ENCODE data around the gene SEC22C. TPM values are rescaled to one million over a fixed set of nuclear protein-coding genes. Genes with fewer than 3 reads are reported as not detected.

Gene SEC22C
- total and polyA plus RNA-seq, 2 donors (not counting 1 experiment from before 2014, with no cell fraction given): 19.2 to 44.8 TPM

- Mint-ChIP-seq H3K4me1 (peaks cover 9% of the 10 kb centered on the region), H3K4me3 (no peak overlapping the region), H3K27me3 (no peaks in the 10 kb centered on the region), H3K27ac (no peak overlapping the region), H3K9me3 (ENCODE audit: insufficient read depth) (no peaks in the 10 kb centered on the region)
- Histone ChIP-seq H2AFZ (ENCODE audit: insufficient read depth, low read depth, low read length, poor library complexity, severe bottlenecking) (no peak overlapping the region), H3K9me3 (ENCODE audit: control extremely low read depth in 1 of 3, control insufficient read depth in 2 of 3, insufficient read depth in 1 of 3, low read length in 2 of 3) (no peaks in the 10 kb centered on the region), H3K4me3 (ENCODE audit: control extremely low read depth in 1 of 5, extremely low read depth in 1 of 5, insufficient read depth in 1 of 5, low read depth in 2 of 5, low read length in 4 of 5) (no peak overlapping the region), H3K4me1 (ENCODE audit: control insufficient read depth in 2 of 2, insufficient read depth in 2 of 2, low read length in 2 of 2) (peaks cover 5 to 12% of the 10 kb centered on the region in 2 donors), H3K4me2 (replicated peaks; ENCODE audit: low read depth, low read length, poor library complexity, severe bottlenecking) (no peak overlapping the region), H3K9ac (ENCODE audit: low read length) (no peak overlapping the region), H3K27ac (ENCODE audit: low read length in 2 of 2) (no peak overlapping the region), H4K20me1 (ENCODE audit: control insufficient read depth, insufficient read depth, low read length, poor library complexity, severe bottlenecking) (no peaks in the 10 kb centered on the region), H3K36me3 (replicated peaks in 1 of 2; ENCODE audit: control extremely low read depth in 1 of 2, control insufficient read depth in 1 of 2, extremely low read depth in 1 of 2, insufficient read depth in 2 of 2, low read length in 1 of 2) (no peaks in the 10 kb centered on the region), H3K27me3 (replicated peaks in 1 of 4; ENCODE audit: control extremely low read depth in 1 of 4, control insufficient read depth in 3 of 4, insufficient read depth in 4 of 4, low read length in 3 of 4) (peaks cover 0 to 4% (median 0%) of the 10 kb centered on the region in 4 experiments), H3K79me2 (ENCODE audit: control insufficient read depth, insufficient read depth, low read length) (no peaks in the 10 kb centered on the region)
- intact Hi-C loops (cut with micrococcal nuclease): no loop called here
- ChIA-PET POLR2A (no interaction called here), CTCF (interaction anchor here (1.0 kb wide), 1 partner anchor 21 kb away, joined by 4 read pairs; no protein-coding TSS in a partner anchor)
- no peak for ATAC-seq (ENCODE audit: low read depth)
- TF ChIP-seq EZH2 (IDR thresholded peaks at IDR 0.05; ENCODE audit: borderline replicate concordance, insufficient read depth, low read depth, low read length, poor library complexity, severe bottlenecking) (no peak), CTCF (IDR thresholded peaks at IDR 0.05) (no peak)
- no CpG with 5 or more reads among the region's 3 CpGs for WGBS (ENCODE audit: insufficient coverage)
- no peak for DNase-seq
These were observed 57.0 kb downstream of the SEC22C start for GRCh38 chr3:42524751-42525150.

- ChIA-PET POLR2A (no interaction called here), CTCF (no interaction called here)
- no peak overlapping the region for H2AFZ ChIP-seq (ENCODE audit: insufficient read depth, low read depth, low read length, poor library complexity, severe bottlenecking)
- Mint-ChIP-seq H3K9me3 (ENCODE audit: insufficient read depth) (no peaks in the 10 kb centered on the region), H3K27me3 (no peaks in the 10 kb centered on the region), H3K4me3 (no peak overlapping the region), H3K27ac (no peak overlapping the region), H3K4me1 (no peaks in the 10 kb centered on the region)
- no peak overlapping the region for H3K9ac ChIP-seq (ENCODE audit: low read length)
- H3K9me3 ChIP-seq (ENCODE audit: control extremely low read depth in 1 of 3, control insufficient read depth in 2 of 3, insufficient read depth in 1 of 3, low read length in 2 of 3): no peaks in the 10 kb centered on the region
- H3K4me2 ChIP-seq (replicated peaks; ENCODE audit: low read depth, low read length, poor library complexity, severe bottlenecking): no peak overlapping the region
- H3K27ac ChIP-seq (ENCODE audit: low read length in 2 of 2): no peak overlapping the region
- WGBS (ENCODE audit: insufficient coverage): 97% methylated on average over 3 of the region's 4 CpGs
- no peaks in the 10 kb centered on the region for H3K79me2 ChIP-seq (ENCODE audit: control insufficient read depth, insufficient read depth, low read length)
- TF ChIP-seq CTCF (IDR thresholded peaks at IDR 0.05): no peak
- no peak for TF ChIP-seq EZH2 (IDR thresholded peaks at IDR 0.05; ENCODE audit: borderline replicate concordance, insufficient read depth, low read depth, low read length, poor library complexity, severe bottlenecking)
- DNase-seq (no peak), ATAC-seq (ENCODE audit: low read depth) (no peak)
- H3K27me3 ChIP-seq (replicated peaks in 1 of 4; ENCODE audit: control extremely low read depth in 1 of 4, control insufficient read depth in 3 of 4, insufficient read depth in 4 of 4, low read length in 3 of 4): no peaks in the 10 kb centered on the region
- no peak overlapping the region for H3K4me3 ChIP-seq (ENCODE audit: control extremely low read depth in 1 of 5, extremely low read depth in 1 of 5, insufficient read depth in 1 of 5, low read depth in 2 of 5, low read length in 4 of 5)
- H3K36me3 ChIP-seq (replicated peaks in 1 of 2; ENCODE audit: control extremely low read depth in 1 of 2, control insufficient read depth in 1 of 2, extremely low read depth in 1 of 2, insufficient read depth in 2 of 2, low read length in 1 of 2): no peaks in the 10 kb centered on the region
- no peaks in the 10 kb centered on the region for H3K4me1 ChIP-seq (ENCODE audit: control insufficient read depth in 2 of 2, insufficient read depth in 2 of 2, low read length in 2 of 2)
- no peaks in the 10 kb centered on the region for H4K20me1 ChIP-seq (ENCODE audit: control insufficient read depth, insufficient read depth, low read length, poor library complexity, severe bottlenecking)
- intact Hi-C loops (cut with micrococcal nuclease): no loop called here
These were observed 60.9 kb downstream of the SEC22C start for GRCh38 chr3:42520906-42521305.

All from B cell (primary cell).